Dedifferentiated amniotic fluid mesenchymal stem cell (primary cell): ENCODE measurements around the gene PLPP7.
"Not testable (repeated sequence)": the region's sequence is repeated elsewhere in the genome, so short reads cannot be mapped to it uniquely, and the experiment has no call there.

ENCODE experiments used
- DNase-seq: peaks from one replicate; pipeline ENCODE4 v3.0.0-alpha.2; 2016; ENCODE audit errors: extremely low spot score

The PLPP7 gene

DNA sequence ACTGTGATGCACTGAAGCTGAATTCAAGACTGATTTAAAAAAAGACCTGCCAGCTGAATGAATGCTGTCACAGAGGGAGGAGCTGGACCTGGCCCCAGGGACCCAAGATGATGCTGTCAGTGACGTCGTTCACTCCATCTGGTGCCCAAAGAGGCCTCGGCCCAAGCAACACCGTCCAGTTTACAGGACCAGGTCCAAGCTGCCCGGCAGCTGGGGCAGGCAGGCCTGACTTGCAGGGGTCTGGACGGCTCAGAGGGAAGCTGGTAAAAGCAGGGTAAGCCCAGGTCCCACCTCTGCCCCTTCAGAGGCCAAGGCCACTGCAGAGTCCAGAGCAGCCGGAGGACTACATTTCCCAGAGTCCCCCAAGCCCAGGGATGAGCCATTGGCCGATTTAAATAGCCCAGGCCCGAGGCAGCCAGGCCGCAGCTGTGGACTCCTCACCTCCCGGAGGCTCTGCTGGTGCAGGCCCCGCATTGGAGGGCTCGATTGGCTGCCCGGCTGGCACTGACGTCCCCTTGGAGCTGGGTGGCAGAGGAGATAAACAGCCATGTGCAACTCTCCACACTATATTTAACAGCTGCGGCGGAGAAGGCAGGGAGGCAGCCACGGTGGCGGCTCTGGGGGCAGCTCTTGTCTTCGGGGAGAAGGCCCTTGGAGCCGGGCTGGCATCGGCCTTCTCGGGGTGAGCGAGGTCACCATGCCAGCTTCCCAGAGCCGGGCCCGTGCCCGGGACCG, at the start of gene PLPP7:
Gene PLPP7 (plus strand): TSS at position 423 of the 735 bp plus-strand sequence. CDS start 275 bp downstream, at position 698.
- no peak for DNase-seq

DNA sequence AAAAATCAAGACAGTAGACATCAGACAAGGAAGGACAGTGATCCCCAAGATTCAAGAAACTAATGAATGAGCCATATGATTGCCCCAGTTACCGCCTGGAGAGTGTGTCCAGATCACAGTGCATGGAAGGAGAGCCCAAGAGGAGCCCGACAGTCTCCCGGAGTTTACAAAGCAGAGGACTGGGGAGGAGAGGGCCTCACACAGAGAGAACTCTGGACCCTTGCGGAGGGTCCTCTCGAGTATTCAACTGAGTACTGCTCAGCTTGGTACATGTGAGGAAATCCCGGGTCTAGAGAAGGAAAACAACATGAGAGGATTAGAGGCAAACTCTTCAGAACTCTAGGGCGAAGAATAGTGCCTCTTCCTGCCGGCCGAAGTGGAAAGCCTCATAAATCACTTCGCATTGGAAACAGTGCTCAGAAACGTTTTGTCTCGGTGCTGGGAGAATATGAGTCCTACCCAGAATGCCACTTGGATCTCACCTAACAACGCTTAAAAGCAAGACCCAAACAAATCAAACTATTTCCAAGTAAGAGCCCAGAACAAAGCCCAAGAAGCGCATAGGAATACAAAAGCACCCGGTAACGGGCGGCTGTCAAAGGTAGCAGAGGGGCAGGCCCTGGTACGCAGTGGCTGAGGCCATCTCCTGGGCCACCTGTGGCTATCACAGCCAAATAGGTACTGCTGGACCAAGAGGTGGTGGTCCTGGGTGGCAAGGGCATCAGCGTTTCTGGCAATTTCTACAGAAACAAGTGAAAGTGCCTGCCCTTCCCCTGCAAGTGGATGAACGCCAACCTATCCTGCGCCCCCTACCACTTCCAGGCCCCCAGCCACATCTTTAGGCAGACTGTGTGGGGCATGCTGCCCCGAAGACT, 49.2 kb upstream of the PLPP7 start:
- DNase-seq, result no peak

GRCh38 chr9:131244331-131244730, 45.2 kb upstream of the PLPP7 start:
- DNase-seq, result not testable (repeated sequence)

DNA sequence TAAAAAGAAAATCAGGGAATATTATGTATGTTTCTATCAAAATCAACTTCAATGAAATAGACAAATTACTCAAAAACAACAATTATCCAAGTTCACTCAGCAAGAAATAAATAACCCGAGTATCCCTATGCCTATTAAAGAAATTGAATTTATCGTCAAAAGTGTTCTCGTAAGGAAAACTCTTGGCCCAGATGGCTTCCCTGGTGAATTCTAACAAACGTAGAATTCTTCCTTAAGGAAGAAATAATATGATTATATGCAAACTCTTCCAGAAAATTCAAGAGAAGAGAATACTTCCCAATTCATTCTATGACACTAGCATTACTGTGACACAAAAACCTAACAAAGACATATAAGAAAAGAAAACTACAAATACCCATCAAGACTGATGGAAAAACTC, 42.9 kb upstream of the PLPP7 start:
- no peak for DNase-seq

GRCh38 chr9:131252120-131252519, 37.4 kb upstream of the PLPP7 start:
- DNase-seq, result no peak

DNA sequence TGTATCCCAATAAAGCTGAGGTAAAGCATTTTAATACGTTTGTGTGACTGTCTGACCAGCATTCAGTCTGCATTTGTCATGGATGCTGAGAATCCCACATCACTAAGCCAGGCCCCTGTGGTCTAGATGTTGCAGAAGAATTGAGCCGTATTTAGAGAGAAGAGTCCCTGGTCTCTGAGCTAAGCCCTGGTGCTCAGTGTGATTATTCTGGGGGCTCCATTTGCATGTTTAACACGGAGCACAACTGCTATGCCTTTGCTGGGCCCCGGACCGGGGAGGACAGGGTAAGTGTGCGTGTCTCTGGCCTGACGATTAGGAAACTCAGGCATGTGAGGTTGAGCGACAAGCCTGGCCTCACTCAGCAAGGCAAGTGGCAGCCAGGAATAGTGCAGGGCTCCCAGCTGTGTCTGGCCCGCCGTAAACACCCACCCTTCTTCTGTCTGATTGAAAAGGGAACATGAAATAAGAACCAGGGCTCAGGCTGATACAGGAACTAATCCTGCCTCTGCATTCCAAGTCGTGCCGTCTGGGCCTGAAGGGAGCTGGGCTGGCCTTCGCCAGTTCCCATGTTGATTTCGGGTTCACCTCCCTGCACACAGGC, 35.5 kb upstream of the PLPP7 start:
- no peak for DNase-seq

GRCh38 chr9:131254626-131255025, 34.9 kb upstream of the PLPP7 start:
- DNase-seq, result no peak

DNA sequence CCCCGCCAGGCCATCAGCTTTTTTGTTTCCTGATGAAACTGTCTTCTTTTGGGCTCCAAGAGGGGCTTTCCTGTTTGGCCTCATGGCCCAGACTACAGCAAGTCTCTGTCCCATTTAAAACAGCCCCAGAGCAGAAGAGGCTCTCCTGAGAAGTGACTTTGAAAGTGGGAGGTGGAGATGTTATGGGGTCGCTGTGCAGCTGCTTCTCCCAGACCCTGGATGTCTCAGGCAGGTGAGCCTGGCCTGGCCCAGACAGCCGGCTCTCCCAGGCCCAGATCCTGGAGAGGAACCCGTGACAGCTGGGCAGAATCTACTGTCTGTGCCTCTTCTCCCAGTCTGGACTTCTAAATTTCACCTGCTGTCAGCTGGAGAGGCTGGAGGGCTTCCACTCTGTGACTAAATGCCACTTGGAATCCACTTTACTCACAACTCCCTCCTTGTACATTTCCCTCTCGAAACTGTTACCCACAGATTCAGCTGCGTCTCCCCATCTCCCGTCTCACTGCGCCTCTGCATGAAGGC, 33.8 kb upstream of the PLPP7 start:
- no peak for DNase-seq

- DNase-seq, result no peak
These were observed 32.1 kb upstream of the PLPP7 start for GRCh38 chr9:131257266-131258025.

DNA sequence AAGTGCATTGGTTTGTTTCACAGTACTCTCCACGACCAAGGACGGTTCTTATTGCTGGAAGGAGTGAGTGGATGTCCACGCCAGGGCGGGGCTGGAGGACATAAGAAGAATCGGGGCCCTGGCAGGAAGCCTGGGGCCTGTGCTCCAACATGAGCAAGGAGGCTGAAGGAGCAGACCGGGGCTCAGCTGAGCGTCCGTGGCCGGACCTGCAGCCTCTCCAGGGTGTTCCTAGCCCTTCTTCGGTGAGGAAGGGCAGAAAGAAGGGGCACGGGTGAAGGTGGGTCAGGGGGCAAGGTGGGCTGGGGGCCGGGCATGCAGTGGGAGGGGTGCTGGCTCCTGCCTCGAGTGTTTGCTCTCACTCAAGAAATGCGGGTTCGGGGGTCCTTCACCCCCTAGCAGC, 31.3 kb upstream of the PLPP7 start:
- DNase-seq, result no peak

DNA sequence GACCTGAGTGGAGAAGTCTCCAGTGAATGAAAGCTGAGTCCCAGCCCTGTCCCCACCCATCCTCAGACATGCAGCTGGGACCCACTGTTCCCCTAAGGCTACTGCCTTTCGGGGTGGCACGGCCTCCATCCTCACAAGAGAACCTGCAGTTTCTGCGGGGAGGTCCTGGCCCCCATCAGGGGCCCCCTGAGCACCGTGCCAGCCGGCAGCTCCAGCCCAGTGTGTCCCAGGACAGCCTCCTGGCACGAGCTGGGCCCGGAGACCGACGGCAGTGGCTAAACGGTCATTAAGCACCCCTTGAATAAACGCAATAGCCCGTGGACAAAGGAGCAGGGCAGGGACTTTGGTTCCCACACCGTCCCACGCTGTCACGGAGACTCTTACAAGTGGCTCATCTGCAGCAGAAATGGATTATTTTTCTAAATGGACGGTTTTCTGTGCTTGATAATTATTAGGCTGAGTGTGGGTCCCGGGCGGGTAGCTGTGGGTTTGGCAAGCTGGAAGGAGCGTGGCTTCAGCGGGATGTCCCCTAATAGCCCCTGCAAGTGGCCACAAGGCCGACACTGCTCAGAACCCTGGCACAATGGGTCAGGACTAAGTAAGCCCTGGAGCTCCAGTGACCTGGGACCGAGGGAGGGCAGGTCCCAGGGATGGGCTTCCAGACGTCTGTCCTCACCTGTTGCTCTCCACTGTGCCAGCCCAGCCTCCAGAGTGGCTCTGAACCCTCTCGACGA, 30.7 kb upstream of the PLPP7 start:
- DNase-seq, result no peak

DNA sequence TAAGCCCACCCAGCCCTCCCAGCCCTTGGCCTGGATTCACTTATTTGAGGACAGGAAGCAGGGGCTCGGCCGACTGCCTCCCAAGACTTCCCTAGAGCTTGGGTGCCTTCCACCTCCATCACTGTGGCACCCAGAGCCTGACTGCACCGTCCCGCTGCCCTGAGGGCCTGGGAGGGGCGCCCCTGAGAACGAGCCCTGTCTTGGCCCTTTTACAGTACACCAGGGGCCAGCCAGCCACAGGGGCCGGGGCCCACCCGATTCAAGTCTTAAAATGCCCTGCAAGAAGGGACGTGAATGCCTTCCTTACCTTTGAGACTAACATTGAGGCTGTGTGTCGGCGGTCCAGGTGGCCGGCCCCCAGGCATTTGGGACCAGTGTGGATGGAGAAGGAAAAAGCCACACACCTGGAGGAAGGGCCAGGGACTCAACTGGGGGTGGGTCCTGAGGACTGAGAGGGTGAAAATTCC, 30.1 kb upstream of the PLPP7 start:
- DNase-seq, result no peak

GRCh38 chr9:131259916-131260597, 29.5 kb upstream of the PLPP7 start:
- no peak for DNase-seq

DNA sequence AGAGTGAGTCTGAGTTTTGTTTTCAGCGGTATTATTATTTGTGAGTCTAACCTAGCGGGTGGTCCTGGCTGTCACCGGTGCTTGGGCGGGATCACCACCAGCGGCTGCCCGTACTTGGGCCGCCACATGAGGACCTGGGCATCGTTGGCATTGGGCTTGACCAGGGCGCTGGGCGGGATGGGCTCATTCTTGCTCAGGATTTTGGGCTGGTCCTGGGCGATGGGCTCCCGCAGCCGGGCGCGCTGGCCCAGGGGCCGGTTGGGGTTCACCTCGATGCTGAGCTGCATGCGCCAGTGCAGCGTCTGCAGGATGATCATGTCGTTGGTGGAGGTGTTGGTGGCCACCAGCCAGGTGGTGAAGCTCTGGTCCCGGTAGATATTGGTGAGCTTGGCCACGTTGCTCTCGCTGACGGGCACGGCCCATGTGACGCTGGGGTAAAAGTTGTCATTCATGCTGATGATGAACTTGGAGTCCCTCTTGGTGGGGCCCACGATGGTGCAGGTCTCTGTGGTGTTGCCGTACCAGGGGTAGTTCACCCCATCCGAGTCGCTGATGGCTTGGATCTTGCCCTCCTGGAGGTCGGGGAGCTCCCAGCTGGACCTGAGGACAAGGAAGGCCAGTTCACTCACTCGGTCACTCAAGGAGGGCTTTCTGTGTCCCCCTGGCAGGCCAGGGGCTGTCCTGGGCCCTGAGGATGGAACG, 28.6 kb upstream of the PLPP7 start:
- no peak for DNase-seq

GRCh38 chr9:131262327-131263032, 27.0 kb upstream of the PLPP7 start:
- DNase-seq, result no peak

GRCh38 chr9:131263033-131263343, 26.5 kb upstream of the PLPP7 start:
- not testable (repeated sequence) for DNase-seq

- no peak for DNase-seq
These were observed 25.8 kb upstream of the PLPP7 start for GRCh38 chr9:131263701-131264100.

DNA sequence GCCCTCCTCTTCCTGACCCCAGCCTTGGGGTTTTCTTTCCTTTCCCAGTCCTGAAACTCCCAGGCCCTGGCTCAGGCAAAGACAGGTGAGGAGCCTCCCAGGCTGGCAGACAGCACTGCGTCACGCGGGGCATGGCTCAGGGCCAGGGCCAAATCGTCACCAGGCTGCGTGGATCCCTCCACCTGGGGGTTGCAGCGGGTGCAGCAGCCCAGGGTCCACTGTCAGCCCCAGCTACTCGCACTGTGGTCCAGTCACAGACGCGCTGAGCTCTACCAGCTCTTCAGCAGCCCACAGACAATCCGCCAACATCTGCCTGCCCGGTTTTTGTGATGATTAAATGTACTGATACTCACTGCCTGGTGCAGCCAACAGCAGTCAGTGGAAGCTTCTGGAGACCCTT, 25.3 kb upstream of the PLPP7 start:
- no peak for DNase-seq
